ENCODE data around the gene CFDP1.

CFDP1 gene

GRCh38 chr16:75294773-75295459, 138.4 kb downstream of the CFDP1 start:
- ATAC-seq (ENCODE audit: insufficient read depth, low read depth) = no peak

DNA sequence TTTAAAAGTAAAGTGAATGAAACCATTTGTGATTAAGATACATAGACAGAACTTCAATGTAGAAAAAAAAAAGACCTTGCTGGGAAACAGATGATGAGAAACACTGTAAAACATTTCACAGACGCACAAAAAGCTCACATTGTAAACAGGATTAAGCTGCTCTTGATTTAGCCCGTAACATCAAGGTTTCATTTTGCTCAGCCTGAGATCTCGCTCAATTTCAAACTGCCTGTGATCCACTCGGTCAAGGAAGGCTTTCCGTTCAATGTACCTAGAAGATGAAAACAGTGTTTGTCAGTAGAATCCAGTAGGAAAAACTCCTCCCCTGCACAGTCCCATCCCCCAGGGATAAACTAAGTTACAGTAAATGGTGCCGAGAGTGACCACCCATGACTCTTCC, 139.5 kb downstream of the CFDP1 start:
- TF ChIP-seq EZH2 (IDR thresholded peaks at IDR 0.05; ENCODE audit: borderline replicate concordance, low read depth, low read length, severe bottlenecking) = no peak
- no peak for TF ChIP-seq CTCF (IDR thresholded peaks at IDR 0.05; ENCODE audit: borderline replicate concordance, extremely low read depth, low read length, poor library complexity, severe bottlenecking)
- Histone ChIP-seq H3K9ac (ENCODE audit: low read depth, low read length) (no peak overlapping the region), H4K20me1 (ENCODE audit: insufficient read depth, low read length) (peaks cover 48% of the 10 kb centered on the region), H3K4me2 (ENCODE audit: insufficient read depth, low read length) (no peak overlapping the region), H3K9me3 (ENCODE audit: insufficient read depth, low read length, severe bottlenecking) (no peaks in the 10 kb centered on the region), H3K4me3 (ENCODE audit: low read depth in 1 of 2, low read length in 2 of 2) (no peak overlapping the region), H3K36me3 (ENCODE audit: insufficient read depth, low read length) (peaks cover 72% of the 10 kb centered on the region), H3K79me2 (ENCODE audit: insufficient read depth, low read length) (no peaks in the 10 kb centered on the region), H3K27me3 (ENCODE audit: insufficient read depth, low read length, poor library complexity) (no peaks in the 10 kb centered on the region), H2AFZ (ENCODE audit: low read depth, low read length) (no peak overlapping the region), H3K27ac (ENCODE audit: low read length) (no peak overlapping the region), H3K4me1 (ENCODE audit: insufficient read depth, low read length) (peaks cover under 1% of the 10 kb centered on the region)
- no peak for ATAC-seq (ENCODE audit: insufficient read depth, low read depth)
- DNase-seq = no peak

More at GRCh38 chr16:75294773-75295459, 138.4 kb downstream of the CFDP1 start:
- TF ChIP-seq CTCF (IDR thresholded peaks at IDR 0.05; ENCODE audit: borderline replicate concordance, extremely low read depth, low read length, poor library complexity, severe bottlenecking) (no peak), EZH2 (IDR thresholded peaks at IDR 0.05; ENCODE audit: borderline replicate concordance, low read depth, low read length, severe bottlenecking) (no peak)
- DNase-seq = no peak
- peaks cover 78% of the 10 kb centered on the region for H3K36me3 ChIP-seq (ENCODE audit: insufficient read depth, low read length)
- no peaks in the 10 kb centered on the region for H3K27me3 ChIP-seq (ENCODE audit: insufficient read depth, low read length, poor library complexity)
- H3K9me3 ChIP-seq (ENCODE audit: insufficient read depth, low read length, severe bottlenecking) = no peaks in the 10 kb centered on the region
- H3K9ac ChIP-seq (ENCODE audit: low read depth, low read length) = no peak overlapping the region
- H3K79me2 ChIP-seq (ENCODE audit: insufficient read depth, low read length) = no peaks in the 10 kb centered on the region
- no peak overlapping the region for H3K4me3 ChIP-seq (ENCODE audit: low read depth in 1 of 2, low read length in 2 of 2)
- no peak overlapping the region for H3K4me2 ChIP-seq (ENCODE audit: insufficient read depth, low read length)
- peaks cover 41% of the 10 kb centered on the region for H4K20me1 ChIP-seq (ENCODE audit: insufficient read depth, low read length)
- H2AFZ ChIP-seq (ENCODE audit: low read depth, low read length) = no peak overlapping the region
- H3K4me1 ChIP-seq (ENCODE audit: insufficient read depth, low read length) = no peaks in the 10 kb centered on the region
- H3K27ac ChIP-seq (ENCODE audit: low read length) = no peak overlapping the region

GRCh38 chr16:75293173-75293572, 140.1 kb downstream of the CFDP1 start:
- H3K79me2 ChIP-seq (ENCODE audit: insufficient read depth, low read length) = no peaks in the 10 kb centered on the region
- no peak overlapping the region for H3K4me3 ChIP-seq (ENCODE audit: low read depth in 1 of 2, low read length in 2 of 2)
- no peak for TF ChIP-seq EZH2 (IDR thresholded peaks at IDR 0.05; ENCODE audit: borderline replicate concordance, low read depth, low read length, severe bottlenecking)
- no peak for TF ChIP-seq CTCF (IDR thresholded peaks at IDR 0.05; ENCODE audit: borderline replicate concordance, extremely low read depth, low read length, poor library complexity, severe bottlenecking)
- H3K9me3 ChIP-seq (ENCODE audit: insufficient read depth, low read length, severe bottlenecking) = no peaks in the 10 kb centered on the region
- DNase-seq = no peak
- H4K20me1 ChIP-seq (ENCODE audit: insufficient read depth, low read length) = peaks cover 54% of the 10 kb centered on the region
- H2AFZ ChIP-seq (ENCODE audit: low read depth, low read length) = no peak overlapping the region
- peaks cover 7% of the 10 kb centered on the region for H3K4me1 ChIP-seq (ENCODE audit: insufficient read depth, low read length)
- H3K27ac ChIP-seq (ENCODE audit: low read length) = no peak overlapping the region
- peaks cover 66% of the 10 kb centered on the region for H3K36me3 ChIP-seq (ENCODE audit: insufficient read depth, low read length)
- no peak overlapping the region for H3K4me2 ChIP-seq (ENCODE audit: insufficient read depth, low read length)
- ATAC-seq (ENCODE audit: insufficient read depth, low read depth) = no peak
- H3K9ac ChIP-seq (ENCODE audit: low read depth, low read length) = no peak overlapping the region
- H3K27me3 ChIP-seq (ENCODE audit: insufficient read depth, low read length, poor library complexity) = no peaks in the 10 kb centered on the region
